HG03469 (cell line): ENCODE results near the gene CACNA2D2.

Experiments
- ATAC-seq: cut with Tn5 transposase; IDR thresholded peaks from one replicate; pipeline ENCODE4 v1.9.1; 2021; ENCODE audit warnings: mild to moderate bottlenecking, moderate library complexity, moderate number of reproducible peaks; ENCODE audit not compliant: unreplicated experiment

CACNA2D2 gene

DNA sequence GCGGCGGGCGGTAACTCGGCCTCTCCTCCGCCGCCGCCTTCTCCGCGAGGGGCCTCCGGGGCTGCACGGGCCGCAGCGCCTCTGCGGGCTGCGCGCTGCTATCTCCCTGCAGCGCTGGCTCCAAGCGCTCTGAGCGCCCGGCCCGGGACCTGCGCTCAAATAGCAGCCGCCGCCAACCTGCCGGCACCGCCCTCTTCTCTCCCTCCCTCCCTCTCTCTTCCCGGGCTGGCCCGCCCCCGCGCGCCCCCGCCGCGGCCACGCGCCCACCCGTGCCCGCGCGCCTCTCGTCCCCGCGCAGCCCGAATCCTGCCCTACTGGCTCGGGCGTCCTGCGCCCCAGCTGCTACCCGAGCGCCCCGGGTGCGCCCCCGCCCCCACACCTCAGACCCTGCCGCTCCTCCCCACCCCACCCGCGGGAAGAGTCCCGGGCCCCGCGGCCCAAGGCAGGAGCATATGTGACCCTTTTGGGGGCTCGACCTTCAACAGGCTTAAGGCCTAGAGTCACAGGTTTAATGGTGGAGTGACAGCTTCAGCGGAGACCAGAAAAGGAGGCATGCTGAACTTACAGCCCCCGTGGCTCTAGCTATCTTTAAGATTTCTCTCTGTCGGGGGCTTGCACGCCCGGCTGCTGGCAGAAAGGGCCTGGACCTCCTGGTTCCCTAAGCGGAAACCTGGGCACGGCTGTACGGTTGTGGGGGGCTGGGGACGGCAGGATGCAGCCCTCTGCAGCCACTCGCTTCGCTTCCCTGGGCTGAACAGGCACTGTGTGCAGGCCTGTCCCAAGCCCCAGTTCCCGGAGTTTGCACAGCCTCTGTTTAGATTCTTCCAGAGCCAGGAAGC is at the start of gene CACNA2D2:
CACNA2D2 (minus strand) TSS at position 131 of the 839 bp plus-strand sequence. CDS start 211 bp downstream, outside the sequence.
- no peak for ATAC-seq

DNA sequence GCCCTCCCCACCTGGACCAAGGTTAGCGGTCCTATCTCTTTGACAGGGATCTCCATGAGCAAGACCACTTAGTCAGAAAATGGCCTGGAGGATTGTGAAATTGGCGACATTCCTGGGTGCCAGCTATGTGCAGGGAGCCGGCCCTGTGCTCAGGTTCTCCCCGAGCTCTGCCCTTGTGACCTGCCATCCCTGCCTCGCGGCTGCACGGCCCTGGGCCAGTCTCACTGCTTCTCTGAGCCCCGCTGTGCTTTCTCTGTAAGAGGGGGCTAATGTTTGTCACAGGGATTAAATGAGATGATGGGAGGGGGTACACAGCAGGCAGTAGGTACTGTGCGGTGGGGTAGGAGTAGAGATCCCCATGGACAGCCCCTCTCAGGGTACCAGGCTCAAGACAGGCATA is 49.2 kb upstream of the CACNA2D2 start:
- no peak for ATAC-seq

GRCh38 chr3:50551681-50552435 is 48.4 kb upstream of the CACNA2D2 start:
- no peak for ATAC-seq

GRCh38 chr3:50551054-50551659 is 47.7 kb upstream of the CACNA2D2 start:
- no peak for ATAC-seq

- no peak for ATAC-seq
Measured at GRCh38 chr3:50550079-50550736, 46.8 kb upstream of the CACNA2D2 start.

DNA sequence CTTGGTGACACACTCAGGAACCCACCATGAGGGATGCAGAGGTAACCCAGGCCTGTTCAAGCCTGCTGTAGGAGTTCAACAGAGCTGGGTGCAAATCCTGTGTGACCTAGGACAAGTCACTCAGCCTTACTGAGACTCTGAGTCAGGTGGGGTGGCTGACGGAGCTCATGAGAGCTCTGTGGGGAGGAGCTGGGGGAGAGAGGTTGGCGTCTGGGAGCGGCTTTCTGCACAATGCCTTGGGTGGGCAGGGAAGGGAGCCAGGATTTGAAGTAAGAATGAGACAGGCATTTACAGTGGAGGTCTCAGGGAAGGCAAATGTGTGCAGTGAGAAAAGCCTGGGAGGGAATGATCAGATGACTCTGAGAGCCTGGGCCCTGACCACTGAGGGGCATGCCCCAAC is 45.8 kb upstream of the CACNA2D2 start:
- no peak for ATAC-seq

DNA sequence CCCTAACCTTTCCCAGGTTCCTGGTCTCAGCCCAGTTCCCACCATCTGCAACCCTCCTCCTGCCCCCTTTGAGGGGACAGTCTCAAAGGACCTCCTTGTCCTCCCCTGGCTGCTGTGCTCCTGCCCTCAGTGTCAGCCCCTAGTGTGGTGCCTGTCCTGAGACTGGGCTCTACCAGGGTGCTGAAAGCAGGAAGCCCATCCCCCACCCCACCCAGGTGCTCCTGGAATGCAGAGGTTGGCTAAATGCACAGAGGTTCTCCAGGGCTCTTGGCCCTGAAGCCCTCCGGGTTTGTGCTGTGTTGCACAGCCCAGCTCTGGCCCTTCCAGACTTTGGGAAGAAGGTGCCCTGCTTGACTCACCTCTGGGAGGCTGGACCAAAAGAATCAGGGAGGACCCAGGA is 42.3 kb upstream of the CACNA2D2 start:
- no peak for ATAC-seq

- no peak for ATAC-seq
Measured at GRCh38 chr3:50542177-50543034, 39.0 kb upstream of the CACNA2D2 start.

DNA sequence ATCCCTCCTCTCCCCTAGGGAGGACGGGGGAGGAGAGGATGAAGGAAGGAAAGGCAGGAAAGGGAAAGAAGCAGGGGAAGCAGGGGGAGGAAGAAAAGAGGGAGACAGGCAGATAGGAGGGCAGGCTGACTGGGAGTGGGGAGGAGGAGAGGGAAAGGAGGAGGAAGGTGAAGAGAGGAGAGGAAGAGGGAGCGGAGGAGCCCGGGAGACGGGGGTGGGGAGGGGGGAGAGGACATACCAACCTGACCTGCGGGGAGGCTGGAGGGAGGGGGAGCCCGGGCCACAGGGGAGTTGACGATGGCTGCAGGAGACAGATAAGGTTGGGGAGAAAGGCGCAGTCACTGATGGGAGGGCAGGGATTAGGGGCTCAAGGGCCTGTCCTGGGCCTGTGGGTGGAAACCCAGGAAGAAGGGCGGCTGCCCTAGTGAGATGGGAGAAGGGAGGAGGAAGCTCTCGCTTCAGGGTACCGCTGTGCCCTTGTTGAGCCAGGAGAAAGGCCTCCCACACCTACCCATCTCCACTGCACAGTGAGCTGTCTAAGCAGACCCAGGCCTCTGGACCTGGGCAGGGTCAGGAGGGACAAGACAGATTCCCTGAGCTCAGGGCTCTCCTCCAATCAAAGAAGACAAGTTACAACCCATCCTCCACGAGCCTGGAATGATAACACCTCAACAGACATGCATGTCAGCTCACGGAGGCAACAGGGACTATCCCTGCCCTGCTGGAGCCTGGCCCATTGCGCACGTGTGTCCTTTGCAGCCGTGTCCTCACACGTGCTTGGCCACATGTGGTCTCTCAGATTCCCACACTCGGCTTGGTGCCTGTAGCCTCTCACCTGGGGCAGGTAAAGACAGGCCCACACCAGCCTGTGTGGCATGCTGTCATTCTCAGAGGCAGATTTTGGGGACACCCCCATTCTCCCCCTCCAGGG is 36.2 kb upstream of the CACNA2D2 start:
- ATAC-seq: no peak

DNA sequence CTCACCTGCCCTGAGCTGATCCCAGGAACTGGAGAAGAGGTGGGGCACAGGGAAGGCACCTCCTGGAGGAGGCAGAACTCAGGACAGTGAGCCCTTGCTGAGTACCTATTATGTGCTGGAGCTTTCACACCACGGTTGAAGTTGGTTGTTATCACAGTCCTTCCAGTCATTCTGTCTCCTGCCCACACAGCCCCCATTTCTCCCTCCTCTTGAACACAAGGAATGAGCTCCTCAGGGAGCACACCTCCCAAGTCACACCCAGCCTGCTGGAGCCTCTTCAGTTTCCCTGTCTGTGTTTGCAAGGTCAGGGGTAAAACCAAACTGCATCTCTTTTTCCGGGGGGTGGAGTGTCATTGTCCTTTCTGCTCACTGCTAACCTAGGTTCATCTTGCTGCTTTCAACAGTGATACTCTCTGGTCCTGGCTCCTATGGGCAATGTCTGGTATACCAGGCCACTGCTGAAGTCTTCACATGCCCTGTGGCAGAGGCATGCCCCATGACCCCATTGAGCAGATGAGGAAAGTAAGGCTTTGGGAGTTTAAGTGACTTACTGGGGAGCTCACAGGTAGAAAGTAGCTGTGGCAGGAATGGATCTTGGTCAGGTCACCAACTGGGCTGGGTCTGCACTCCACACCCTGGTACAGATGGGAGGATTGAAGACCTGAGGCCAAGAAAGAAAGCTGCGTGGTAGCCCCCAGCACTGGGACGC is 34.1 kb upstream of the CACNA2D2 start:
- ATAC-seq: no peak

- ATAC-seq: no peak
Measured at GRCh38 chr3:50536471-50537180, 33.2 kb upstream of the CACNA2D2 start.

DNA sequence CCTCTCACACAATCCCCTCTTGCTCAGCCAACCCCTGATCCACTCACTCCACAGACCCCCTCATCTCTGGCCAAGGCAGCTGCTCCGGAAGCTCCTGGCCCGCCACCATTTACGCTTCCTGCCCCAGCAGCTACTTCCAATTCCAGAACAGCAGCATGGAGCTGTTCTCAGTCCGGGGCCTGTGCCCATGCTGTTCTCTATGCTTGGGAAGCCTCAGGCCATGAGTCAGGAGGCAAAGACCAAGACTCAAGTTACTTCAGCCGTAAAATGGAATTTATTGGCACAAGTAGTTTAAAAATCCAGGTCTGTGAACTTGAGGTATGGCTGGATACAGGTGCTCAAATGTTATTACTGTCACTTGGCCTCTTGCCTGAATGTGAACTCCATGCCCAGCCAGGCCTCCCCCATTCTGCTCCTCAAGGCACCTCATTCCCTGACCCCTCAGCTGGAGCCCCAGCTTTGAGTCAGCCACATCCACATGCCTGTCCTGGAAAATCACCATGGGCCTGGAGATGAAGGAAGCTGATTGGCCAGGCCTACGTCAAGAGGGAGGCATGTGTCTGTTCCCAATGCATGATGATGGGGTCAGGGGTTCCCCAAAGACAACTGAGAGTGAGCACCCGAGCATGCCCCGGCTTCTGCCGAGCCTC is 31.4 kb upstream of the CACNA2D2 start:
- no peak for ATAC-seq

DNA sequence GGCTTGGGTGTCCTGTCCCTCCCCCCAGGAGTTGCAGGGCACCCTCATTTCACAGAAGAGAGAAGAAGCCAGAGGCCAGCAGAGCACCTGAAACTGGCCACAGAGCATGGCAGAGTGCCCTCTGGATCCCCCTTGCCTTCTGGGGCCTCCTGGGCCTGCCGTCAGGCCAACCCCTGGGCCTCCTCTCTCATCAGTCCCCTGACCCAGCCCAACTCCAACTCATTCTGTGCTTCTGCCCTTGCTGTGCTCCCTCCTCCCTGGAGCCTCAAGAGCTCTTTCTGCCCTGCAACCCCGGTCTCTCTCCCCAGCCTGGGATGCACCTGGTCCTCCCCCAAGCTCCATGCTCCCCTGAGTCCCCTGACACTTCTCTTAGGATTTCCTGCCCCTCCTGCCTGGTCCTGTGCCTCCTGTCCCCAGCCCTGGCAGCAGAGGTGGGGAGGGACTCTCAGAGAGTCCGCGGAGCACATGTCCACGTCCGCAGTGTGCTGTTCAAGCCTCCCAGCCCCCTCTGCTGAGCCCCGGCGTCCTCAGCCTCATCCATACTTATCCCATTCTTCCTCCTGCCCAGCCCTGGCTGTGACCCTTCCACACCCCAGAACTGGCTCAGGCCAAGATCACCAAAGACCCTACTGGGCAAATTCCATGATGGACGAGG is 30.5 kb upstream of the CACNA2D2 start:
- ATAC-seq: no peak

DNA sequence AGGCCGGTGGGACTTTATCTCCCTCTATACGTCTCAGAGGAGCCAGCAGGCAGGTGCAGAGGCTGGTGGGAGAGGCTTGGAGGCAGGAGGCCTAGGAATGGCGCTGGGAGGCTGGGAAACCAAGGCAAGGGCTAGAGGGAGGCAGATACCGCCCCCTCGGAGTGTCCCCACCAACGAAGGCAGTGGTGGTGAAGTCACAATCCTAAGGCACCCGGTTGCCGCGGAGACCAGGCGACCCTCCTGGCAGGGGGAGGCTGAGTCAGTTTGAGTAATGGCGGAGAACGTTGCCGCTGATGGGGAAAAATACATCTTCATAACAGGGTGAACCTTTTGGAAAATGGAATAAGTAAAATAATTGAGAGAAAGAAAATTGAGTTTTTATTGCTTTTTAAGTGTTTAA is 29.9 kb upstream of the CACNA2D2 start:
- ATAC-seq: no peak

DNA sequence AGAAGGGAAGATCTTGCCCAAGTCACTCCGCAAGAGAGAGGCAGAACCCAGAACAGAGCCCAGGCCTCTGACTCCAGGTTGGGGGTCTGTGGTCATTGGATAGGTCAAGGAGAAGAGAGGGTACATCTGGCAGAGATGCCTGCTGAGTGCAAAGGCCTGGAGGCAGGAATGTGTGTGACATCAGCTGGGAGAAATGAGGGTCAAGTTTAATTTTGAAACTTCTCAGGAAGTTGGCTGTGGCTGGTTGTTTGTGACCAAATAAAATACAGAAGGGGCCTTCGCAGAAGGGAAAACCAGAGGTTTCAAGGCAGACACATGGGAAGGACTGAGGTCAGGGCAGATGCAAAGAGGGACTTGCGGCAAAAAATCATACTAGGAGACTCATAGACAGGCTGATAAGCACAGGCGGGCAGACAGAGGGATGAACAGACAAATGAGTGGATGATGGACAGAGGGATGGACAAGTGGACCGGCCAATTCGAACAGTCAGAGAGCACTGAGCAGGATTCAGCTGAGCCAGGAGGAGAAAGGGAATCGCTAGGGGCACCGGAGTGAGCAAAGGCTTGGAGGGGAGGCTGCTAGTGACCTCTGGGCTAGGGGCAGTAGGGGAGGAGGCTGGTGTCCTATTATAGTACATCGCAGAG is 28.8 kb upstream of the CACNA2D2 start:
- no peak for ATAC-seq

DNA sequence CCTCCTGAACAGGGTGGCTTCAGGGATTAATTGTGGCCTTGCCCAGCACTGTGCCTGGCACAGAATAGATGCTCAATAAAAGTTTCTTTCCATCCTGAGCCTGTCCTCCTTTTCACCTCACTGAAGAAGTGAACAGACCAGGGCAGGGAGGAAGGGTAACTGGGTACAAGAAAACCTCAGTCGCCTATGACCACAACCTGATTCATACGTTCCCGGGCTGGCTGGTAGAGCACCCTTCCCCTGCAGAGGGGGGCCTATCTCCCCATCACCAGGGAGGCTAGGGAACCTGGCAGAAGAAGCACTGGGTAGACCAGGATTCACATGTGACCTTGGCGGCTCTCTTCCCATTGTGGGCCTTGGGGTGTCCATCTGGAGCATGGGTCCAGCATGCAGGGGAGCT is 27.8 kb upstream of the CACNA2D2 start:
- no peak for ATAC-seq
